Activated CD8-positive, alpha-beta T cell treated with anti-CD3 and anti-CD28 coated beads for 36 hours (primary cell): Measurements from ENCODE around the gene MED9. TPM values are rescaled to one million over a fixed set of nuclear protein-coding genes. Genes with fewer than 3 reads are reported as not detected.
"Not testable (repeated sequence)": the region's sequence is repeated elsewhere in the genome, so short reads cannot be mapped to it uniquely, and the experiment has no call there.

Source experiments
- ATAC-seq: fragments of 200-7000 bp; cut with Tn5 transposase; one replicate; pipeline ENCODE4 v1.10.0; 2021; ENCODE audit warnings: mild to moderate bottlenecking, moderate library complexity
- CTCF ChIA-PET: fragments of 350-600 bp; sonication (Branson Sonifier 250); formaldehyde crosslinking; loops from one replicate; lab custom pipeline; 2021; ENCODE audit warnings: antibody characterized with exemption; lab: Charles Lee
- POLR2A ChIA-PET: fragments of 350-600 bp; sonication (Branson Sonifier 250); formaldehyde crosslinking; loops from one replicate; lab custom pipeline; 2021; ENCODE audit warnings: antibody characterized with exemption; lab: Charles Lee
- DNase-seq: peaks from one replicate; pipeline ENCODE4 v3.0.0-alpha.2; 2020
- H3K27ac Mint-ChIP-seq: one replicate; pipeline ENCODE4 v1.8.0; 2021; ENCODE audit warnings: mild to moderate bottlenecking, mixed read lengths
- H3K27me3 Mint-ChIP-seq: one replicate; pipeline ENCODE4 v1.8.0; 2021; ENCODE audit warnings: mixed read lengths
- H3K36me3 Mint-ChIP-seq: one replicate; pipeline ENCODE4 v1.8.0; 2021; ENCODE audit warnings: low read depth, mixed read lengths
- H3K4me1 Mint-ChIP-seq: one replicate; pipeline ENCODE4 v1.8.0; 2021; ENCODE audit warnings: low read depth, mixed read lengths
- H3K4me3 Mint-ChIP-seq: one replicate; pipeline ENCODE4 v1.8.0; 2021; ENCODE audit warnings: mild to moderate bottlenecking, moderate library complexity, mixed read lengths
- H3K9me3 Mint-ChIP-seq: one replicate; pipeline ENCODE4 v1.8.0; 2021; ENCODE audit warnings: mixed read lengths
- CTCF ChIP-seq: fragments of 200-600 bp; IDR thresholded peaks from one replicate; pipeline ENCODE4 v1.8.0; 2022; ENCODE audit warnings: antibody characterized with exemption, mild to moderate bottlenecking
- intact Hi-C: fragments of 100-400 bp; cut with micrococcal nuclease; formaldehyde crosslinking; loops from one replicate; pipeline ENCODE4 v1.10.0; 2022
- total RNA-seq, 2 experiments: library from RNA; stranded (reverse); gene quantifications; one replicate each; pipeline ENCODE4 v1.2.3, GENCODE V29; 2021

MED9 gene
- total RNA-seq, 2 experiments from 2014 or later = 14.2 to 14.7 TPM

GRCh38 chr17:17484451-17484899, 7.7 kb downstream of the MED9 start:
- Mint-ChIP-seq H3K27ac (peak overlapping the region; percentile 74), H3K27me3 (no peaks in the 10 kb centered on the region), H3K4me1 (peaks cover 75% of the 10 kb centered on the region), H3K9me3 (no peaks in the 10 kb centered on the region), H3K4me3 (no peak overlapping the region), H3K36me3 (peaks cover 47% of the 10 kb centered on the region)
- CTCF ChIA-PET = interaction anchor here (1.1 to 1.3 kb wide), 2 partner anchors 12 to 158 kb away, joined by 3 to 5 read pairs; partner anchors contain the start of gene RASD1
- peak; percentile 99 for ATAC-seq
- TF ChIP-seq CTCF = peak; percentile 37
- POLR2A ChIA-PET = interaction anchor here (0.7 kb wide), 1 partner anchor 41 kb away, joined by 3 read pairs; no protein-coding TSS in a partner anchor
- DNase-seq = peak; percentile 78
- intact Hi-C loops = no loop called here

- Mint-ChIP-seq H3K36me3 (peaks cover 52% of the 10 kb centered on the region), H3K27ac (peak overlapping the region; percentile 26), H3K9me3 (no peaks in the 10 kb centered on the region), H3K4me3 (no peak overlapping the region), H3K27me3 (no peaks in the 10 kb centered on the region), H3K4me1 (peaks cover 68% of the 10 kb centered on the region)
- TF ChIP-seq CTCF = no peak
- POLR2A ChIA-PET = no interaction called here
- intact Hi-C loops = no loop called here
- ATAC-seq (no peak), DNase-seq (no peak)
- CTCF ChIA-PET = no interaction called here
These were observed 8.6 kb downstream of the MED9 start for GRCh38 chr17:17485420-17485819.

- DNase-seq, intact Hi-C loops, H3K27ac Mint-ChIP-seq, H3K9me3 Mint-ChIP-seq, H3K4me3 Mint-ChIP-seq, POLR2A ChIA-PET, H3K27me3 Mint-ChIP-seq, ATAC-seq: not testable (repeated sequence)
- CTCF ChIA-PET = interaction anchor here (1.2 to 2.8 kb wide), 3 partner anchors 10 to 131 kb away, joined by 3 to 14 read pairs (median 3); partner anchors contain the start of gene RASD1
- H3K36me3 Mint-ChIP-seq = peaks cover 45% of the 10 kb centered on the region
- peaks cover 59% of the 10 kb centered on the region for H3K4me1 Mint-ChIP-seq
These were observed 9.6 kb downstream of the MED9 start for GRCh38 chr17:17486416-17486815.

- intact Hi-C loops = no loop called here
- H3K4me1 Mint-ChIP-seq = peaks cover 44% of the 10 kb centered on the region
- ChIA-PET CTCF (interaction anchor here (1.3 to 2.8 kb wide), 2 partner anchors 9 to 133 kb away, joined by 3 to 14 read pairs; partner anchors contain the start of gene RASD1), POLR2A (no interaction called here)
- peak overlapping the region; percentile 39 for H3K27ac Mint-ChIP-seq
- DNase-seq (no peak), ATAC-seq (no peak)
- H3K4me3 Mint-ChIP-seq = peak overlapping the region; percentile 80
- TF ChIP-seq CTCF = no peak
- no peaks in the 10 kb centered on the region for H3K27me3 Mint-ChIP-seq
- H3K36me3 Mint-ChIP-seq = peaks cover 51% of the 10 kb centered on the region
- H3K9me3 Mint-ChIP-seq = no peaks in the 10 kb centered on the region
These were observed 11.2 kb downstream of the MED9 start for GRCh38 chr17:17487998-17488397.

- peaks cover 37% of the 10 kb centered on the region for H3K36me3 Mint-ChIP-seq
- ChIA-PET POLR2A (no interaction called here), CTCF (interaction anchor here (0.6 to 1.9 kb wide), 4 partner anchors 135 to 543 kb away, joined by 3 to 12 read pairs (median 6); no protein-coding TSS in a partner anchor)
- no peak for TF ChIP-seq CTCF
- H3K27me3 Mint-ChIP-seq = peaks cover 8% of the 10 kb centered on the region
- peaks cover 36% of the 10 kb centered on the region for H3K4me1 Mint-ChIP-seq
- no peak for DNase-seq
- no peak for ATAC-seq
- intact Hi-C loops = loop anchor here (10.0 kb wide), 1 partner anchor 136 kb away; no protein-coding TSS in a partner anchor
- H3K27ac Mint-ChIP-seq = no peak overlapping the region
- no peaks in the 10 kb centered on the region for H3K9me3 Mint-ChIP-seq
- H3K4me3 Mint-ChIP-seq = no peak overlapping the region
These were observed 14.3 kb downstream of the MED9 start for GRCh38 chr17:17491031-17491471.
